CD4-positive, alpha-beta T cell treated with Interleukin-10 for 1 hour (primary cell): ENCODE measurements around the gene MPST.

ENCODE experiments used
- DNase-seq: peaks from one replicate; pipeline ENCODE4 v3.0.0-alpha.2; 2020

MPST gene

DNA sequence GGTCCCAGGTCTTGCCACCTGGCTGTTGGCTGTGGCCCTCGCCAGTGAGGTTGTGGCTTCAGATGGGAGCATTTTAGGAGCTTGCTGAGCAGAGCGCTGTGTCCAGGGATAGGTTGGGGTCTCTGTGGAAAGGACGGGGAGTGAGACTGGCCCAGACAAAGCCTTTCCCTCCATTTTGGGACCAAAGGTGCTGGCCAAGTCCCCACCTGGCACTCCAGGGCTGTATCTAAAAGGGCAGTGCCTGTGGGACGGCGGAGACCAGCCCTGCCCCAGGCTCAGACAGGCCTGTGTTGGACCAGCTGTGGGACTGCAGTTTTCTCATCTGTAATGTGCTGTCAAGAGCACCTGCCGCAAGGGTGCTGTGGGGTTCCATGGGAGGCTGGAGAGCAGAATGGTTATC, 27.0 kb downstream of the MPST start:
- no peak for DNase-seq

- no peak for DNase-seq
Measured at GRCh38 chr22:37047006-37047405, 27.5 kb downstream of the MPST start.

DNA sequence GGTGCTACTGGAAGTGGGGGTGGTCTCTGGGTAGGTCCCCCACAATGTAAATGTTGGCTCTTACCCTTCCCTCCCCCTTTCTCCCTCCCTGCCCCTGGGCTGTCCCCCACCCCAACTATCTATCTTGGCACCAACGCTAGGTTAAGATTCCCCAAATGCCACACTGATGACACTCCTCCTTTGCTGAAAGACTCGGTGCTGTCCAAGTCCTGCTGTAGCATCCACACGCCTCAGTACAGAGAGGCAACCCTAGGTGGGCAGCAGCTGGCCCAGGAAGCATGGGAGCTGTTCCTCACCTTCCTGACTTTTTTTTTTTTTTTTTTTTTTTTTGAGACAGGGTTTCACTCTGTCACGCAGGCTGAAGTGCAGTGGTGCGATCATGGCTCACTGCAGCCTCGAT, 28.6 kb downstream of the MPST start:
- no peak for DNase-seq

GRCh38 chr22:37049224-37049623, 29.7 kb downstream of the MPST start:
- no peak for DNase-seq

GRCh38 chr22:37050913-37051312, 31.4 kb downstream of the MPST start:
- DNase-seq: no peak

DNA sequence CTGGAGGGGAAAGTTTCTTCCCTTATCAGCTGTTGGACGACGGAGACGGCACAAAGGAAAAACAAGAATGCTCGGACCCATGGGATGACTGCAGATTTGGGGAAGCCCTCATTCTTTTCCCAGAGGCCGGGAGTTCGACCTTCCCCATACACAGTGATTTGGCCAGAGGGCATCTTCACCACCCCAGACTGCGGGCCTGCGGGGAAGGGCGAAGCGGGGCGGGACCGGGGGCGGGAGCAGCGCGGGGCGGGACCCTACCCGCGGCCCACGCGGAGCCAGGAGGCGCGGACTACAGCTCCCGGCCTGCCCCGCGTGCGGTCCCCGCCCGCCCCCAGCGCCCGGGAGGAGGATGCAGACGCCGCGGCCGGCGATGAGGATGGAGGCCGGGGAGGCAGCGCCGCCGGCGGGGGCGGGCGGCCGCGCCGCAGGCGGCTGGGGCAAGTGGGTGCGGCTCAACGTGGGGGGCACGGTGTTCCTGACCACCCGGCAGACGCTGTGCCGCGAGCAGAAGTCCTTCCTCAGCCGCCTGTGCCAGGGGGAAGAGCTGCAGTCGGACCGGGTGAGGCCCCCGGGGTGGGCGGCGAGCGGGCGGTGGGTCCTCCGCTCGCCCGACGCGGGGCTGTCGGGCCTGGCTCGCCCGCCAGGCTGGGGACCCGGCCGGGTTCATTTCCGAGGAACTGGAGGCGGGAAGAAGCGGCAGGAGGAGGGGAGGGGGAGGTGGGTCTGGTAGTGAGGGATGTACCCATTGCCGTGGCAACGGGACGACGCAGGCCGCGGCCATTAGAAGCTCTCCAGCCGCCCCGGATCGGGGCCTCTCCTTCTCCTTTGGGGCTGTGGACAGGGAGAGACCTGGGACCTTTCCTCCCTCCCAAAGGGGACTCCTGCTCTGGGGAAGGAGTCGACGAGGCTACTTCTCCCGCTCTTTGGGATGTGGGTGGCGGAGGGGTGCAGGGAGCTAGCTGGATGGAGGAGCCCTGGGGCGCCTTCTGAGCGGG, 32.1 kb downstream of the MPST start, which contains the start of gene KCTD17:
TSS of gene KCTD17 (plus strand) at position 352 of the 995 bp plus-strand sequence. CDS start at position 371, 19 bp downstream.
- peak; percentile 81 for DNase-seq

DNA sequence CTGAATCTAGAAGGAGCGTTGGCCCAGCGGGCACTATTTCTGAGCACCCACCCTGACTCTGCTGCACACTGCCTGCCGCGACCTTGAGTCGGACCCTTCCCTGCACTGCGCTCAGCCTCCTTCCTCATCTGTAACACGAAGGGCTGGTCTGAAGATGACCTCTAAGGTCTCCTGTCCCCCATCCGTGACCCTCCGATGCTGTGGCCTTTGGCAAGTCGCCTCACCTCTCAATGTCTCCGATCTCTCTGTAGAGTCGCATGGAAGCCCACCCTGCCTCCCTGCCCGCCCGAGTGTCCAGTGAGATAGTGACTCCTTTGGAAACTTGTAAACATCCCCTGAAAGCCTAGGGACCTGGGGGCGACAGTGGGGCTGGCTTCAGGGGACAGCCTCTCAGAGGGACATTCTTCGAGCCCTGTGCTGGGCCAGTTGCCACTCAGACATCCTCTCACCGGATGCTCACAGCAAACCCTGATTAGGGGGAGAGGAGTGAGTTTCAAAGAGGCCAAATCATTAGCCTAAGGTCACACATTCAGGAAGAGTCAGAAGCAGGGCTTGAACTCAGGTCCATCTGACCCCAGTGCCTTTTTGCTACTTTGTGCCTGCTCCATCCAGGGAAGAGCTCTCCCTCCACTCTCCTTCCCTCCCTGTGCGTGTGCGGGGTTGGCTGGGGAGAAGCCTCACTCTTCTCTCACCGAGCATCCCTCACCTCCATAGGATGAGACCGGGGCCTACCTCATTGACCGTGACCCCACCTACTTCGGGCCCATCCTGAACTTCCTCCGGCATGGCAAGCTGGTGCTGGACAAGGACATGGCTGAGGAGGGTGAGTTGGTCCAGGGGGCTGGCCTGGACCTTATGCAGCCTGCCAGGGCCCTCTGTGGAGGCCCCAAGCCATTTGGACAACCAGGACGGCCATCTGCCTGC, 33.1 kb downstream of the MPST start:
- no peak for DNase-seq

GRCh38 chr22:37053310-37054055, 33.9 kb downstream of the MPST start:
- no peak for DNase-seq

DNA sequence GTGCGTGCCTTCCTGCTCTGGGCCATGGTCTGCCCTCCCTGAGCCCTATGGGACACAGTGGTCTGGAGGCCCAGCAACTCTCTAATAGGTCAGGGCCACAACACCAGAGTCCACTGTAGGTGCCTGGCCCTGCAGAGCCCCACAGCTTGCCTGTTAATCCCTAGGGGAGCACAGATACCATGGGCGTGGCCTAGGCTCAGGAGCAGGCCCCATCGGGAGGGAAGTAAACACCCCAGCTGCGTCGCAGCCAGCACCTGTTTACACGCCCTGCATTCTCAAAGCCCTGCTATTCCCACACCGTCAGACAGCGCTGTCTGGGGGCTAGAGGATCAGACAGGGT, 34.5 kb downstream of the MPST start:
- no peak for DNase-seq

- no peak for DNase-seq
Measured at GRCh38 chr22:37054600-37055365, 35.2 kb downstream of the MPST start.

DNA sequence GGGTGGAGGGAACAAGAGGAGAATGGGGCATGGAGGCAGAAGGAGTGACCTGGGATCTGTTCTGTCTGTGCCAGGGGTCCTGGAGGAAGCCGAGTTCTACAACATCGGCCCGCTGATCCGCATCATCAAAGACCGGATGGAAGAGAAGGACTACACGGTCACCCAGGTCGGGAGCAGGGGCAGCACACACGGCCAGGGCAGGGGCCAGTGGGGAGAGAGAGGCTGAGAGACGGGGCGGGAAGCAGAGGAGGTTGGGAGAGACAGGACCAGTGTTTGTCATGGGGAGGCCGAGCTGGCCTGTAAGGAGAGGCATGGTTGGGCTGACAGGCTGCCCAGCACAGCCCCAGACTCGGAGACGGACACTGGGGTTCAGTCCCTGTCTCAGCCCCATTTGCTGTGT, 36.7 kb downstream of the MPST start:
- DNase-seq: no peak

DNA sequence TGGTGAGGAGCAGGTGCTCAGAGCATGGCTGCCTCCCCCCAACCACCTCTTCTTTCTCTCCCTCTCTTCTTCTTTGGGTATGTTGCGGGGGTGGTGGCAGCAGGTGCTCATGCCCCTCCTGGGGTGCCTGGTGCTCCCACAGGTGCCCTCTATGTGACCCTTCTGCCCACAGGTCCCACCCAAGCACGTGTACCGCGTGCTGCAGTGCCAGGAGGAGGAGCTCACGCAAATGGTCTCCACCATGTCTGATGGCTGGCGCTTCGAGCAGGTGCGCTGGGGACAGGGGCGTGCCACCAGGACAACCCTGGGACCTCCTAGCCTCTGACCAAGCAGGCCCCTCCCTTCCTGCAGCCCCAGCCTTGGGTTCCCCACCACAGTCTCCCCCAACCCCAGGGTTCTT, 37.7 kb downstream of the MPST start:
- no peak for DNase-seq

- no peak for DNase-seq
Measured at GRCh38 chr22:37057796-37058510, 38.4 kb downstream of the MPST start.

DNA sequence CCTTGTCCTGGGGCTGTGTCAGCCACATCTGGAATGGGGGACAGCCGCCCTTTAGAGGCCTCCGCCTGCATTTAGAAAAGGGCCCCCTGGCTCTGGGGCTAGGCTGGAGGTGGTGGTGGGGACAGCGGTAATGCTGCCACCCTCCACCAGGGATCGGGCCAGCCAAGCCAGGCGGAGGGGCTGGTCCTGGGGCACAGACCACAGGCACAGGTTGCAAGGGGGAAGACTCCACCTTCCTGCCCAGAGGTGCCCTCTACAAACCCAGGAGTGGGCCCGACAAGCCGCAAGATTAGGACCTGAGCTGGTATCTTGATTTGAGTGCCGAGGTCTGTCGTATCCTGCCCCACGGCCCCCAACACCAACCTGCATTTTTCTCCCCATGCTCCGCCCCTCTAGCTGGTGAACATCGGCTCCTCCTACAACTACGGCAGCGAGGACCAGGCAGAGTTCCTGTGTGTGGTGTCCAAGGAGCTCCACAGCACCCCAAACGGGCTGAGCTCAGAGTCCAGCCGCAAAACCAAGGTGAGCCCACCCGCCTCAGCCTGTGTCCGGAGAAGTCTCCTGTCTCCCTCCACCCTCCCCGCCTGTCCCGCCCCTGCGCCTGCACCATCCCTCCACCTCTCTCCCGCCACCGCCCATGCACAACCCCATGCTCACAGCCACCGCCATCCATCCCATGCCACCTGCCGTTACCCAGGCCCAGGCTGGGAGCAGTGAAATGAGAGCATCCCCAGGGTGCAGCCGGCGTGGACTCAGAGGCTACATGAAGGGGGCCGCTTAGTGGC, 39.6 kb downstream of the MPST start:
- no peak for DNase-seq

- no peak for DNase-seq
Measured at GRCh38 chr22:37059876-37060449, 40.4 kb downstream of the MPST start.

DNA sequence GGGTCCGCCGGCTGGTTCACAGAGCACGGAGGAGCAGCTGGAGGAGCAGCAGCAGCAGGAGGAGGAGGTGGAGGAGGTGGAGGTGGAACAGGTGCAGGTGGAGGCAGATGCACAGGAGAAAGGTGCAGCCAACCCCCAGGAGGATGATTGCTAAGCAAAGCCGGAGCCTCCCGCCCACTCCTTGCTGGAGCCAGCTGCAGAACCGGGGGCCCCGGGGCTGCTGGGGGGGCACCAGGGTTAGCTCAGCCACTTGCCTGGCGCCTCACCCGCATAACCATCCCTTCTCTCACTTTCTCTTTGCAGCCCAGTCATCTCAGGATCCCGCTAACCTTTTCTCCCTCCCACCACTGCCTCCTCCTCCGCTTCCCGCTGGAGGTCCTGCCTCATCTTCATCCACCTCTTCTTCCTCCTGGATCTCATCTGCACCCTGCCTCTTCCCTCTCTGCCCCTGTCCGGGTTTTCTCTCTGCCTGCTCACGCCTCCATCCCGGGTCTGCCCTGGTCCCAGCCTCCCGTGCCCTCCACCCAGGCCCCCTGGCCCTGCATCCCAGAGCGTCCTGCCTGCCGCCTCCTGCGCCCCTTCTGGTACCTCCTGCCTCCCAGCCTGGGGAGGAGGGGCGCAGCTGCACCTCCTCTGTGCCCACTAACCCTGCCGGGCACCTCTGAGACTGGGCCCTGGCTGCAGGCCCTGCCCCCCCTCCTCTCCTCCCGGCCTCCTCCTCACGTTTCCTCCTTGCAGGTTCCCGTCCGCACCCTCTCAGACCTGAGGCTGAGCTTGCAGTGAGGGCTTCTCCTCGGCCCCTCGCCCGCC, 41.5 kb downstream of the MPST start:
- no peak for DNase-seq

GRCh38 chr22:37061611-37062375, 42.3 kb downstream of the MPST start:
- DNase-seq: no peak

- DNase-seq: no peak
Measured at GRCh38 chr22:37062376-37062675, 42.8 kb downstream of the MPST start.
